Psoas muscle (tissue), 8 donors: ENCODE results near the gene TMEM154. TPM values are rescaled to one million over a fixed set of nuclear protein-coding genes. Genes with fewer than 3 reads are reported as not detected.

Source experiments
- ATAC-seq, 4 donors: fragments of 200-7000 bp; cut with Tn5 transposase; one replicate each; pipeline ENCODE4 v1.9.1; 2020; ENCODE audit warnings: moderate library complexity in 3 of 4, mild to moderate bottlenecking in 2 of 4
- DNase-seq, 2 donors: peaks; one replicate each; pipeline ENCODE4 v3.0.0-alpha.2; 2020
- H3K27ac ChIP-seq: fragments of 200-600 bp; one replicate; pipeline ENCODE4 v1.8.0; 2022
- H3K27me3 ChIP-seq, 3 donors: fragments of 200-600 bp in 1 of 3; one replicate each; pipeline versions ENCODE4 v1.6.1 to v1.8.0; 2013 to 2022; ENCODE audit warnings: low read length in 2 of 3, mild to moderate bottlenecking in 2 of 3, moderate library complexity in 1 of 3; ENCODE audit not compliant: insufficient read depth in 3 of 3
- H3K36me3 ChIP-seq, 2 donors: fragments of 200-600 bp in 1 of 2; one replicate each; pipeline versions ENCODE4 v1.6.1 to v1.8.0; 2013 to 2022; ENCODE audit warnings: low read depth in 1 of 2, mild to moderate bottlenecking in 1 of 2, moderate library complexity in 1 of 2; ENCODE audit not compliant: insufficient read depth in 1 of 2
- H3K4me1 ChIP-seq: fragments of 200-600 bp; one replicate; pipeline ENCODE4 v1.8.0; 2022
- H3K4me3 ChIP-seq: fragments of 200-600 bp; one replicate; pipeline ENCODE4 v1.8.0; 2022; ENCODE audit warnings: mild to moderate bottlenecking
- H3K9me3 ChIP-seq: fragments of 200-600 bp; one replicate; pipeline ENCODE4 v1.8.0; 2022
- WGBS, 3 donors: extraction: QIAGEN DNeasy Blood & Tissue Kit; methylation state at CpG; one replicate each; pipeline versions ENCODE4 v1.1.6 to v1.1.7; 2013; 5-methylcytosine and 5-hydroxymethylcytosine counted together
- intact Hi-C, 2 donors: fragments of 100-400 bp; cut with DNase I; formaldehyde crosslinking; loops; one replicate each; pipeline versions ENCODE4 v1.11.0 to v1.14.2; 2022
- polyA plus RNA-seq, 3 donors: library from polyadenylated mRNA; stranded (reverse); fragments of 200-250 nt; gene quantifications; one replicate each; pipeline ENCODE4 v1.2.3, GENCODE V29; 2013
- total RNA-seq, 4 donors: library from RNA; stranded (reverse); fragmentation: NEBNext Ultra II Directional in 2 of 4; extraction: Animal tissue kit (Norgen Biotek cat#: 25700) in 2 of 4; gene quantifications; one replicate each; pipeline versions ENCODE4 v1.2.1 to v1.2.4, GENCODE V29; 2021 to 2023
- TF ChIP-seq, protein P1 (sequence below): fragments of 200-600 bp; IDR thresholded peaks from one replicate; pipeline ENCODE4 v1.8.0; 2022; ENCODE audit warnings: antibody characterized with exemption
- donor health status: healthy with polysubstance abuse.
- donor health status: DM: no; HTN: no; CAD: no; lungs with moderate emphysema.
- donor health status: Bipolar disorder and iron deficiency.
- donor health status: healthy.
- donor health status: DM: yes; HTN: yes; CAD: no.
- donor health status: DM: no; HTN: no; CAD: no.
- donor health status: DM: no; HTN: no; CAD: no.
- donor health status: DM: yes; HTN: yes; CAD: no.

TMEM154 gene
- total and polyA plus RNA-seq, 7 donors = 0.06 to 0.98 (median 0.40) TPM

DNA sequence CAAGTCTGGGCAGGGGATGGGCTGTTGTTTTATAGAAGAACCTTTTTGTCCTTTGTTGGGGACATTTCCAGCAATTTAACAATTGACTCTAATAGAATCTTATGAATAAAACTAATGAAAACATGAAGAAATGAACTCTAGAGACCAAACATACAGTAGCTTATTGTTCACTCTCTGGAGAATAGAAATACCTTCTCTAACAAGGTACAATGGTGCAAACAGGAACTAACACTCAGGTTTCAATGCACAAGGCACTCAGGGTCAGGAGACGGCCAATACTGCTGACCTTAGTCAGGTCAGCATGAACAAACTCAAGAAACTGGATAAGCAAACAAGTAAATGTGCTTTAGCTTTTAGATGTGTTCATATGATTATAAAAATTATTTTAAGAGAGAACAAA lies 104.3 kb downstream of the TMEM154 start:
- ATAC-seq (no peak), DNase-seq (no peak)
- Histone ChIP-seq H3K4me3 (no peak overlapping the region), H3K27ac (no peak overlapping the region), H3K36me3 (no peaks in the 10 kb centered on the region), H3K4me1 (no peaks in the 10 kb centered on the region), H3K9me3 (no peaks in the 10 kb centered on the region), H3K27me3 (peaks cover 0 to 4% (median 0%) of the 10 kb centered on the region in 3 donors)
- intact Hi-C loops = no loop called here
- TF ChIP-seq, protein P1, sequence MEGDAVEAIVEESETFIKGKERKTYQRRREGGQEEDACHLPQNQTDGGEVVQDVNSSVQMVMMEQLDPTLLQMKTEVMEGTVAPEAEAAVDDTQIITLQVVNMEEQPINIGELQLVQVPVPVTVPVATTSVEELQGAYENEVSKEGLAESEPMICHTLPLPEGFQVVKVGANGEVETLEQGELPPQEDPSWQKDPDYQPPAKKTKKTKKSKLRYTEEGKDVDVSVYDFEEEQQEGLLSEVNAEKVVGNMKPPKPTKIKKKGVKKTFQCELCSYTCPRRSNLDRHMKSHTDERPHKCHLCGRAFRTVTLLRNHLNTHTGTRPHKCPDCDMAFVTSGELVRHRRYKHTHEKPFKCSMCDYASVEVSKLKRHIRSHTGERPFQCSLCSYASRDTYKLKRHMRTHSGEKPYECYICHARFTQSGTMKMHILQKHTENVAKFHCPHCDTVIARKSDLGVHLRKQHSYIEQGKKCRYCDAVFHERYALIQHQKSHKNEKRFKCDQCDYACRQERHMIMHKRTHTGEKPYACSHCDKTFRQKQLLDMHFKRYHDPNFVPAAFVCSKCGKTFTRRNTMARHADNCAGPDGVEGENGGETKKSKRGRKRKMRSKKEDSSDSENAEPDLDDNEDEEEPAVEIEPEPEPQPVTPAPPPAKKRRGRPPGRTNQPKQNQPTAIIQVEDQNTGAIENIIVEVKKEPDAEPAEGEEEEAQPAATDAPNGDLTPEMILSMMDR = no peak
- 49 to 50% (median 49%) methylated on average over 1 of the region's 1 CpG for WGBS, 3 donors

DNA sequence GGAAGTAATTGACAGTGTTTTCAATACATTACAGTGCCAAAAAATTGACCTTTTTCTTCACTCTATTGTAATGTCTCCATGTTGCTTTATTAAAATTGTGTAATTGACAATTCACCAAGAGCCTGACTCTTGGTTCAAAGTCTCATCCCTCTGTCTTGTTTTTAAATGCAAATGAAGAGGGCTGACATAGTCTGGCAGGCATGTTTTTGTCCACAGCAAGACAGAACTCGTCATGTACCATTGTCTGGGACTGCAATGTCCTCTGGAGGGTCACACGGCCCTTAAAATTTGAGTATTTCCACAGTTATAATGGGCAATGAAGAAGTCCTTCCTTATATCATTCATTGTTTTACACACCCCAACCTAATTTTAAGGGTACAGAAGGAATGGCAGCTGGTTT lies 105.9 kb downstream of the TMEM154 start:
- Histone ChIP-seq H3K27ac (no peak overlapping the region), H3K4me1 (no peaks in the 10 kb centered on the region), H3K9me3 (no peaks in the 10 kb centered on the region), H3K36me3 (no peaks in the 10 kb centered on the region), H3K27me3 (peaks cover 0 to 4% (median 0%) of the 10 kb centered on the region in 3 donors), H3K4me3 (no peak overlapping the region)
- TF ChIP-seq, protein P1 = no peak
- 79 to 89% (median 86%) methylated on average over 2 of the region's 2 CpGs for WGBS, 3 donors
- ATAC-seq (no peak), DNase-seq (no peak)
- intact Hi-C loops = no loop called here

DNA sequence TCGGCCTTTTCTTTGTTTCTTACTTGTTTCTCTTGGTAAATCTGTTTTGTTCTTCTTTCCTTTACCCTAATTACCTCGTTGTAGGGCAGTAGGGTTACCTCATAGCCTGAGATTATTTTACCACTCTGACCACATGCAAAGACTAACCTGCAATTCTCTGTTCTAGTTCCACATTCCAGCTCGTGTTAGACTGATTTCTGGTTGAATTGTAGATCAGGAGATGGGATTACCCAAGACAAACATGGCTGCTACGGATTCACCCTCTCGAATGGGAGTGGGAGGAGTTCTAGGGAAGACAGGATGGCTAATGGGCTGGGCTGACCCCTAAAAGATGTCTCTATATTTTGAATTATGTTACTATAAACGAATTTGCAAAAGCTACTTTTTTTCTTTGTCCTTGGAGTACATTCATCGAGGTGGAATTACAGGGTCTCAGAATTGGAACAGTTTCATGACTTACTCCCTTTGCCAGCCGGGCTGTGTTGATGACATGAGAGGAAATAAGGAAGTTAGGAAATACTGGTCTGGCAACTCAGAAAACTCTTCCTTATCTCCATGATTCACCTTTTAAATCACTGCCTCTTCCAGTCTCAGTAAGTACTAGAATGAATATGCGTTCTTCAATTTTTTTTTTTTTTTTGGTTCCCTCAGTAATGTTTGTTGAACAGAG lies 107.2 kb downstream of the TMEM154 start:
- WGBS, 3 donors = 67 to 70% (median 68%) methylated on average over 9 of the region's 9 CpGs
- Histone ChIP-seq H3K4me1 (no peaks in the 10 kb centered on the region), H3K36me3 (no peaks in the 10 kb centered on the region), H3K27ac (no peak overlapping the region), H3K4me3 (no peak overlapping the region), H3K27me3 (peaks cover 0 to 4% (median 0%) of the 10 kb centered on the region in 3 donors), H3K9me3 (no peaks in the 10 kb centered on the region)
- DNase-seq = no peak
- intact Hi-C loops = no loop called here
- TF ChIP-seq, protein P1 = no peak
- no peak for ATAC-seq

DNA sequence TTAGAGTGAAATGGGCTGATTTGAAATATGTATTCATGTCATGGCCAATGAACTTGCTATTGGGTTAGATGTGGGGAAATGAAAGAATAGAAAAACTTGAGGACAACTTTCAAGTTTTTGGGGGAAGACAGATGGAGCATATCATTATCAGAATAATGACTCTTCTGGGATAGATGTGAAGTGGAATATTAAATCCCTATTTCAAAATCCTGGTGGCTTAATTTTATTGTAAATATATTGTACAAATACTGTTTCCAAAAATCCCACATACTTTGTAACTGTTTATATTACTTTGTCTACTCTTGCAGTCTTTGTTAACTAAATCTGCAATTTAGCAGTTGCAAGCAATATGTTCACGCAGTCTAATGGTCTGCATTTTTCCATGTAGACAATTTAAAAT lies 108.0 kb downstream of the TMEM154 start:
- intact Hi-C loops = no loop called here
- DNase-seq = no peak
- no peak for ATAC-seq
- Histone ChIP-seq H3K27ac (no peak overlapping the region), H3K9me3 (no peaks in the 10 kb centered on the region), H3K27me3 (peaks cover 0 to 4% (median 0%) of the 10 kb centered on the region in 3 donors), H3K36me3 (no peaks in the 10 kb centered on the region), H3K4me1 (no peaks in the 10 kb centered on the region), H3K4me3 (no peak overlapping the region)
- WGBS, 3 donors = 80 to 94% (median 89%) methylated on average over 1 of the region's 1 CpG
- TF ChIP-seq, protein P1 = no peak

DNA sequence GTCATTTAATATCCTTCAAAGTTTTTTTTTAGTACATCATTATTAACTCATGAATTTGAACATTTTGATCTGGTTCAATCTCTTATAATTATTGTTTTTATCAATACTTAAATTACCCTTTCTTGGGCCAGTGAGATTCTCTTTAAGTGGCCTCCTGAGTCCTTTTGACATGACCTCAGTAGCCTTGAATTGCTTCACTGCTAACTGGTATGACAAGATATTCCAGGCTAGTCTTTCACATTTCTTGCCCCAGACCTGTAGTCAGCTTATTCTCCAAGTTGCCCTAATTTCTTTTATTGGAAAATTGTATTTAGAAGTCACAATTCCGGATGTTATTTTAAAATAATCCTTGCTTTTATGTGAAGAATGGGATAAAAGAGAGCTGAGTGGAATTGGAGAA lies 108.5 kb downstream of the TMEM154 start:
- DNase-seq (no peak), ATAC-seq (no peak)
- peaks cover 0 to 4% (median 0%) of the 10 kb centered on the region in 3 donors for H3K27me3 ChIP-seq
- intact Hi-C loops = no loop called here
- H3K4me3 ChIP-seq = no peak overlapping the region
- no peaks in the 10 kb centered on the region for H3K9me3 ChIP-seq
- H3K36me3 ChIP-seq = no peaks in the 10 kb centered on the region
- H3K4me1 ChIP-seq = no peaks in the 10 kb centered on the region
- TF ChIP-seq, protein P1 = no peak
- WGBS, 3 donors = 81 to 88% (median 87%) methylated on average over 1 of the region's 1 CpG
- H3K27ac ChIP-seq = no peak overlapping the region
